ENCODE data around the gene TNFAIP8.

- TF ChIP-seq POLR2A (IDR thresholded peaks at IDR 0.05) (no peak), CTCF (IDR thresholded peaks at IDR 0.05) (no peak), EP300 (IDR thresholded peaks at IDR 0.05) (no peak)
Measured at GRCh38 chr5:119363936-119364335, 8.1 kb downstream of the TNFAIP8 start.

Data from ovary (tissue), 3 donors.